GM21528 (cell line): ENCODE results near the gene EGLN1.
A peak's percentile ranks its signal among the peaks of the same experiment; 100 is the strongest.
"Not testable (repeated sequence)": the region's sequence is repeated elsewhere in the genome, so short reads cannot be mapped to it uniquely, and the experiment has no call there.

ENCODE experiments used
- ATAC-seq: cut with Tn5 transposase; IDR thresholded peaks from one replicate; pipeline ENCODE4 v1.9.1; 2021; ENCODE audit warnings: mild to moderate bottlenecking, moderate library complexity; ENCODE audit not compliant: unreplicated experiment, low FRiP score

EGLN1 gene

GRCh38 chr1:231421971-231422797, at the start of gene EGLN1:
TSS of gene EGLN1 (minus strand) at chr1:231422287. CDS start at chr1:231421888, 399 bp downstream.
- peak; percentile 84 for ATAC-seq

DNA sequence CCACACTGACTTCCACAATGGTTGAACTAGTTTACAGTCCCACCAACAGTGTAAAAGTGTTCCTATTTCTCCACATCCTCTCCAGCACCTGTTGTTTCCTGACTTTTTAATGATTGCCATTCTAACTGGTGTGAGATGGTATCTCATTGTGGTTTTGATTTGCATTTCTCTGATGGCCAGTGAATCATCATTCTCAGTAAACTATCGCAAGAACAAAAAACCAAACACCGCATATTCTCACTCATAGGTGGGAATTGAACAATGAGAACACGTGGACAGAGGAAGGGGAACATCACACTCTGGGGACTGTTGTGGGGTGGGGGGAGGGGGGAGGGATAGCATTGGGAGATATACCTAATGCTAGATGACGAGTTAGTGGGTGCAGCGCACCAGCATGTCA, 49.4 kb upstream of the EGLN1 start:
- ATAC-seq = not testable (repeated sequence)

DNA sequence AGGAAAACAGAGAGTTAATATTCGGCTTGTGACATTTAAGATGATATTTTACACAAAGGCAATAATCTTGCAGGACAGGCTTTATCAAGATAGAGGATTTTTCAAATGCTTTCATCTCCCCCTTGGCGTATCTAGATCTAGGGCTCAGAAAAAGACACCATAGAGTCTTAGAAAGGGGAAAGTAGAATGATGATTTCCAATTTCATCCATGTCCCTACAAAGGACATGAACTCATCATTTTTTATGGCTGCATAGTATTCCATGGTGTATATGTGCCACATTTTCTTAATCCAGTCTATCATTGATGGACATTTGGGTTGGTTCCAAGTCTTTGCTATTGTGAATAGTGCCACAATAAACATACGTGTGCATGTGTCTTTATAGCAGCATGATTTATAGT, 48.9 kb upstream of the EGLN1 start:
- not testable (repeated sequence) for ATAC-seq

DNA sequence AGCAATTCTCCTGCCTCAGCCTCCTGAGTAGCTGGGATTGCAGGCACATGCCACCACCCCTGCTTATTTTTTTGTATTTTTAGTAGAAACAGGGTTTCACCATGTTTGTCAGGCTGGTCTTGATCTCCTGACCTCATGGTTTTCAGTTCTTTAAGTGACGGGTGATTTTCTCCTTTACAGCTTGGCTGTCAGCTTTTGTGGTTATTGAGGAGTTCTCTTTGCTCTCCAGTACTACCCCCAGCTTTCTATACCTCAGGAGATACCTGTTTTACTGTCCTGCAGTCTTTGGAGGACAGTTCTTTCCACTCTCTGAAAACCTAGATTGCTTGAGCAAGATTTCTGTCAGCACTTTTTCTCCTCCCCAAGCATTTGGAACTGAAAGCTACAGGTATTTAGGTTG, 45.9 kb upstream of the EGLN1 start:
- no peak for ATAC-seq

- ATAC-seq = no peak
Measured at GRCh38 chr1:231465051-231465450, 43.0 kb upstream of the EGLN1 start.

DNA sequence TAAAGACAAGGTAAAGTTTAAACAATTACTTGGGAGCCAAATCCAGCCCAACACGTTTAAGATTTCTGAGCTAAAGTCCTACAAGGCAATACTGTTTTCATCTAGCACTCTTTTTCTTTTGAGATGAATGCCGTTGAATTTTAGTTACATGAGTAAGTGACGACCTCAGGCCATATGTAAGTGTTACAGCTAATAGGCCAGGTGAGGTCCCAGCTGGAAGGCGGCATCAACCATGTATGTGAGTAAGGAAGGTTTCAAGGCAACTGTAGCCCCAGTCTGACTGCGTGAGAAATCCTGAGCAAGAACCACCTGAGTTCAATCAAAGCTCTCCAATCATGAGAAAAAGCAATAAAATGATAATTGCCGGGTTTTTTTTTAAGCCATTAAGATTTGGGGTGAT, 41.5 kb upstream of the EGLN1 start:
- no peak for ATAC-seq

- peak; percentile 73 for ATAC-seq
Measured at GRCh38 chr1:231460614-231461013, 38.5 kb upstream of the EGLN1 start.

DNA sequence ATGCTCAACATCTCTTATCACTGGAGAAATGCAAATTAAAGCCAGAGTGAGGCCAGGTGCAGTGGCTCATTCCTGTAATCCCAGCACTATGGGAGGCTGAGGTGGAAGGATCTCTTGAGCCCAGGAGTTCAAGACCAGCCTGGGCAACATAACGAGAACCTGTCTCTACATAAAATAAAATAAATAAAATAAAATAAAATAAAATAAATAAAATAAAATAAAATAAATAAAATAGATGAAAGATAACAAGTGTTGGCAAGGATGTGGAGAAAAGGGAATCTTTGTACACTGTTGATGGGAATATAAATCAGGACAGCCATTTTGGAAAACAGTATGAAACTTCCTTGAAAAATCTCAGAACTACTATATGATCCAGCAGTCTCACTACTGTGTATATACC, 37.4 kb upstream of the EGLN1 start:
- ATAC-seq = not testable (repeated sequence)

- ATAC-seq = not testable (repeated sequence)
Measured at GRCh38 chr1:231457956-231458355, 35.9 kb upstream of the EGLN1 start.

DNA sequence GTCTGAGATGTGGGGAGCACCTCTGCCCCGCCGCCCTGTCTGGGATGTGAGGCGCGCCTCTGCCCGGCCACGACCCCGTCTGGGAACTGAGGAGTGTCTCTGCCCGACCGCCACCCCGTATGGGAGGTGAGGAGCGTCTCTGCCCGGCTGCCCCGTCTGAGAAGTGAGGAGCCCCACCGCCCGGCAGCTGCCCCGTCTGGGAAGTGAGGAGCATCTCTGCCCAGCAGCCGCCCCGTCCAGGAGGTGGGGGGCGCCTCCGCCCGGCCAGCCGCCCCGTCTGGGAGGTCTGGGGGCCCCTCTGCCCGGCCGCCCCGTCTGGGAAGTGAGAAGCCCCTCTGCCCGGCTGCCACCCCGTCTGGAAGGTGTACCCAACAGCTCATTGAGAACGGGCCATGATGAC, 32.0 kb upstream of the EGLN1 start:
- not testable (repeated sequence) for ATAC-seq

DNA sequence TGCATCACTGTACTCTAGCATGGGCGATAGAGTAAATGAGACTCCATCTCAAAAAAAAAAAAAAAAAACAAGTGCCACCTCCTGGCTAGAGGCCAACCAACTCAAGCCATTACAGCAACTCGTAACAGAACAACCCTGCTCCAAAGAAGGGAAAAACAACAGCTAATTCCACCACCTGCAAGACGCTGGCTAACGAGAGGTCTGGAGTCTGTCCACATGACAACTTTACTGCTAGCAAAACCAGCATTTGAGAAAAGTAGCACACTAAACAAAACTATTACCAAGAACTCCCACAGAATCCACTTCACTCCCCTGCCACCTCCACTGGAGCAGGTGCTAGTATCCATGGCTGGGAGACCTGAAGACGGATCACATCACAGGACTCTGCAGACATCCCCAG, 24.1 kb upstream of the EGLN1 start:
- no peak for ATAC-seq

DNA sequence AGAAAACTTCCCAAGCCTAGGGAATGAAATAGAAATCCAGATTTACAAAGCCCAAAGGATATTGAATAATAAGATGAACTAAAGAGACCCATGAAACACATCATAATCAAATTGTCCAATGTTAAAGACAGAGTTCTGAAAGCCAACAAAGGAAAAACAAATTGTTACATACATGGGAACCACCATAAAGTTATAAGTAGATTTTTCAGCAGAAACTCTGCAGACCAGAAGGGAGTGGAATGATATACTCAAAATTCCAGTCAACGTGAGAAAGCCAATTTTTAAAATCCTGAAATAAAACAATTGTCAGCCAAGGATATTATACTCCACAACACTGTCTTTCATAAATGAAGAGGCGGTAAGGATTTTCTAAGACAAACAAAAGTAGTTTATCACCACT, 22.0 kb upstream of the EGLN1 start:
- ATAC-seq = no peak

- no peak for ATAC-seq
Measured at GRCh38 chr1:231443363-231443762, 21.3 kb upstream of the EGLN1 start.

GRCh38 chr1:231442735-231443134, 20.6 kb upstream of the EGLN1 start:
- ATAC-seq = no peak

DNA sequence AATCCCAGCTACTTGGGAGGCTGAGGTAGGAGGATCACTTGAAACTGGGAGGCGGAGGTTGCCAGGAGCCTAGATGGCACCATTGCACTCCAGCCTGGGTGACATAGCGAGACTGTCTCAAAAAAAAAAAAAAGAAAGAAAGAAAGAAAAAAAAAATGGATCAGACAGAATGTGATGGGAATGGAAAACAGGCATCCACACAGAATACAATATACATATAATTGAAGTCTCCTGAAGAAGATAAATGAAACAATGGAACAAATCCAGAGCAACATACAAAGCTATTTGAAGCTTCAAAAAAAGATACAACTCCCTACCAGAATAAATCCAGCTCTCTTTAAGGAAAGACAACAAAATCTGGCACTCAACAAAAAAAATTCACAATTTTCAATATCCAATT, 10.9 kb upstream of the EGLN1 start:
- ATAC-seq = no peak

GRCh38 chr1:231431665-231432415, 9.8 kb upstream of the EGLN1 start:
- no peak for ATAC-seq

- ATAC-seq = not testable (repeated sequence)
Measured at GRCh38 chr1:231430678-231431352, 8.7 kb upstream of the EGLN1 start.

- ATAC-seq = no peak
Measured at GRCh38 chr1:231428377-231428776, 6.3 kb upstream of the EGLN1 start.

GRCh38 chr1:231424950-231425805, 3.1 kb upstream of the EGLN1 start:
- ATAC-seq = no peak

GRCh38 chr1:231423648-231424047, 1.6 kb upstream of the EGLN1 start:
- no peak for ATAC-seq
